Measurements from ENCODE around the gene PHACTR1. TPM values are rescaled to one million over a fixed set of nuclear protein-coding genes. Genes with fewer than 3 reads are reported as not detected.

Gene PHACTR1
- total RNA-seq, 4 donors from 2014 or later, result 2.0 to 8.3 (median 4.5) TPM

GRCh38 chr6:13049666-13050254 lies 333.2 kb downstream of the PHACTR1 start:
- intact Hi-C loops (cut with DNase I; ENCODE audit: low total_unique reads), result no loop called here
- DNase-seq, result no peak
- H3K27ac ChIP-seq, result no peak overlapping the region

GRCh38 chr6:13053006-13053461 lies 336.5 kb downstream of the PHACTR1 start:
- no peaks in the 10 kb centered on the region for H3K9me3 ChIP-seq
- H3K27me3 ChIP-seq, result no peaks in the 10 kb centered on the region
- no peaks in the 10 kb centered on the region for H3K4me1 ChIP-seq
- H3K27ac ChIP-seq, result no peak overlapping the region
- no peak overlapping the region for H3K4me3 ChIP-seq
- intact Hi-C loops (cut with DNase I; ENCODE audit: low total_unique reads), result no loop called here
- DNase-seq, result no peak
- H3K36me3 ChIP-seq, result no peaks in the 10 kb centered on the region
- no peak for TF ChIP-seq POLR2A (IDR thresholded peaks at IDR 0.05)
- TF ChIP-seq CTCF (IDR thresholded peaks at IDR 0.05), result no peak

More at GRCh38 chr6:13049666-13050254, 333.2 kb downstream of the PHACTR1 start:
- Histone ChIP-seq H3K4me3 (no peak overlapping the region), H3K4me1 (no peaks in the 10 kb centered on the region), H3K27me3 (no peaks in the 10 kb centered on the region), H3K36me3 (no peaks in the 10 kb centered on the region), H3K9me3 (no peaks in the 10 kb centered on the region)
- TF ChIP-seq CTCF (IDR thresholded peaks at IDR 0.05) (no peak), POLR2A (IDR thresholded peaks at IDR 0.05) (no peak)

- no peak overlapping the region for H3K27ac ChIP-seq
- H3K9me3 ChIP-seq, result no peaks in the 10 kb centered on the region
- no peak overlapping the region for H3K4me3 ChIP-seq
- no peaks in the 10 kb centered on the region for H3K36me3 ChIP-seq
- H3K4me1 ChIP-seq, result no peaks in the 10 kb centered on the region
- intact Hi-C loops (cut with DNase I; ENCODE audit: low total_unique reads), result no loop called here
- TF ChIP-seq CTCF (IDR thresholded peaks at IDR 0.05) (no peak), POLR2A (IDR thresholded peaks at IDR 0.05) (no peak)
- no peaks in the 10 kb centered on the region for H3K27me3 ChIP-seq
- no peak for DNase-seq
These were observed 341.5 kb downstream of the PHACTR1 start for GRCh38 chr6:13058051-13058450.

GRCh38 chr6:13059026-13059425 lies 342.5 kb downstream of the PHACTR1 start:
- no peaks in the 10 kb centered on the region for H3K9me3 ChIP-seq
- no peaks in the 10 kb centered on the region for H3K4me1 ChIP-seq
- no peak for TF ChIP-seq POLR2A (IDR thresholded peaks at IDR 0.05)
- no peak for TF ChIP-seq CTCF (IDR thresholded peaks at IDR 0.05)
- DNase-seq, result no peak
- no peaks in the 10 kb centered on the region for H3K27me3 ChIP-seq
- H3K4me3 ChIP-seq, result no peak overlapping the region
- H3K36me3 ChIP-seq, result no peaks in the 10 kb centered on the region
- intact Hi-C loops (cut with DNase I; ENCODE audit: low total_unique reads), result no loop called here
- H3K27ac ChIP-seq, result no peak overlapping the region

GRCh38 chr6:13063300-13063918 lies 346.8 kb downstream of the PHACTR1 start:
- Histone ChIP-seq H3K27ac (no peak overlapping the region), H3K4me3 (no peak overlapping the region), H3K27me3 (no peaks in the 10 kb centered on the region), H3K9me3 (no peaks in the 10 kb centered on the region), H3K4me1 (no peaks in the 10 kb centered on the region), H3K36me3 (no peaks in the 10 kb centered on the region)
- intact Hi-C loops (cut with DNase I; ENCODE audit: low total_unique reads), result no loop called here
- TF ChIP-seq POLR2A (IDR thresholded peaks at IDR 0.05) (no peak), CTCF (IDR thresholded peaks at IDR 0.05) (no peak)
- no peak for DNase-seq
